ENCODE measurements around the gene UBN1.
"Not testable (repeated sequence)": the region's sequence is repeated elsewhere in the genome, so short reads cannot be mapped to it uniquely, and the experiment has no call there.

Gene UBN1

GRCh38 chr16:4890026-4890425 lies 42.7 kb downstream of the UBN1 start:
- no peak for DNase-seq

- DNase-seq, result no peak
These were observed 43.4 kb downstream of the UBN1 start for GRCh38 chr16:4890686-4891085.

GRCh38 chr16:4891097-4891885 lies 44.0 kb downstream of the UBN1 start:
- no peak for DNase-seq

- no peak for DNase-seq
These were observed 44.6 kb downstream of the UBN1 start for GRCh38 chr16:4891886-4892216.

- peak; percentile 70 for DNase-seq
These were observed 45.3 kb downstream of the UBN1 start for GRCh38 chr16:4892361-4893102.

- DNase-seq, result no peak
These were observed 46.0 kb downstream of the UBN1 start for GRCh38 chr16:4893103-4893862.

- DNase-seq, result no peak
These were observed 47.2 kb downstream of the UBN1 start for GRCh38 chr16:4894276-4895150.

GRCh38 chr16:4895366-4895765 lies 48.1 kb downstream of the UBN1 start:
- DNase-seq, result no peak

- not testable (repeated sequence) for DNase-seq
These were observed 49.5 kb downstream of the UBN1 start for GRCh38 chr16:4896761-4897160.

- no peak for DNase-seq
These were observed 50.0 kb downstream of the UBN1 start for GRCh38 chr16:4897328-4897727.

- no peak for DNase-seq
These were observed 51.7 kb downstream of the UBN1 start for GRCh38 chr16:4898811-4899473.

- DNase-seq, result no peak
These were observed 52.2 kb downstream of the UBN1 start for GRCh38 chr16:4899474-4899846.

GRCh38 chr16:4900036-4900435 lies 52.8 kb downstream of the UBN1 start:
- DNase-seq, result no peak

GRCh38 chr16:4900750-4901149 lies 53.5 kb downstream of the UBN1 start:
- no peak for DNase-seq

- no peak for DNase-seq
These were observed 54.8 kb downstream of the UBN1 start for GRCh38 chr16:4902038-4902437.

GRCh38 chr16:4904108-4904941 lies 57.0 kb downstream of the UBN1 start:
- DNase-seq, result no peak

- DNase-seq, result no peak
These were observed 57.8 kb downstream of the UBN1 start for GRCh38 chr16:4904942-4905615.

GRCh38 chr16:4908854-4909401 lies 61.6 kb downstream of the UBN1 start:
- no peak for DNase-seq

- DNase-seq, result no peak
These were observed 62.5 kb downstream of the UBN1 start for GRCh38 chr16:4909825-4910224.

GRCh38 chr16:4910828-4911227 lies 63.5 kb downstream of the UBN1 start:
- no peak for DNase-seq
